ENCODE measurements around the gene MYO9B. TPM values are rescaled to one million over a fixed set of nuclear protein-coding genes. Genes with fewer than 3 reads are reported as not detected.

MYO9B gene
- total and polyA plus RNA-seq, 9 of the 15 experiments (the other 6 are each of a cell fraction or from before 2014, with no cell fraction given), result 2.4 to 77.6 (median 23.0) TPM

DNA sequence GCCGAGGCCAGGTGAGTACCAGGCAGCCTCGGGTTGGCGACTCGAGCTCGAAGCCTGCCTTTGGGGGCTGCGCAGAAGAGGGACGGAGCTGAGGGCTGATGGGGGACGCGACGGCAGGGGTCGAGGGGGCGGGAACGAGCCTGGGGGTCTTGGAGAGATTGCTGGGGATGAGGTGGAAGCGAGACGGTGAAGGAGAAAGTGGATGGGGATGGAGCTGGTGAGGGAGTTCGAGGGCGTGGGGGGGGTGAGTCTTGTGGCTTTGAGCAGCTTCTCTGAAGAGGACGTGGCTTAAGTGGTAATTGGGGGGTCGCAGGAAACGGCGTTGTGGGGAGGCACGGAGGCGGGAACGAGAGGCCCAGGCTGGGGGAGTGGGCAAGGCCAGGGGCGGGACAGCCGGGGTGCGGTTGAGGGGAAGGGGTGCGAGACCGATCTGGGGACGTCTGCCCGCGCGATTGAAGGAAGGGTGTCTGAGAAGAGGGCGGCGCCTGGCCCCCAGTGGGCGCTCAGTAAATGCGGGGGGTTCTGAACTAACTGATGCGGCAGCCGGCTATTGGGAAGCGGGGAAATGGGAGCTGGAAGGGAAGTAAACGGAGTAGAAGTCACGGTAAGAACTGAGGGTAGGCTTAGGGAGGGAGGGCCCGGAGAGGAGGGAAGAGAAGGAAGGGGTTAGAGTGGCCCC lies 426 bp downstream of the MYO9B start (continued):
- 0 out of 2 replicates have a peak, but pooled peaks have one; percentile 24 for TF ChIP-seq ZNF263 (CRISPR knock-in tag; IDR thresholded peaks at IDR 0.05; ENCODE audit: borderline replicate concordance)
- peak; percentile 26; the same call in 1 of the 2 replicates for TF ChIP-seq ELF4 (CRISPR knock-in tag; IDR thresholded peaks at IDR 0.05)
- TF ChIP-seq ZBTB26 (CRISPR knock-in tag; IDR thresholded peaks at IDR 0.05), result 0 out of 2 replicates have a peak, but pooled peaks have one; percentile 38
- no peak for TF ChIP-seq ZNF707 (CRISPR knock-in tag; conservative IDR thresholded peaks at IDR 0.05)
- TF ChIP-seq GABPA (tag; conservative IDR thresholded peaks at IDR 0.05; ENCODE audit: low read depth), result peak; percentile 39; the same call in 1 of the 2 replicates
- no peak for TF ChIP-seq GABPB1 (CRISPR knock-in tag; IDR thresholded peaks at IDR 0.05)
- no peak for TF ChIP-seq GABPB2 (CRISPR knock-in tag; conservative IDR thresholded peaks at IDR 0.05)
- peak; percentile 66; the same call in 1 of the 2 replicates for TF ChIP-seq PHF8 (IDR thresholded peaks at IDR 0.05; ENCODE audit: borderline replicate concordance, low read length)
- no peak for TF ChIP-seq THRAP3 (IDR thresholded peaks at IDR 0.05; ENCODE audit: borderline replicate concordance)
- TF ChIP-seq POLR3G (IDR thresholded peaks at IDR 0.05; ENCODE audit: extremely low read depth, insufficient read length, insufficient replicate concordance), result no peak
- TF ChIP-seq DNMT1 (IDR thresholded peaks at IDR 0.05), result no peak
- TF ChIP-seq, protein P1, sequence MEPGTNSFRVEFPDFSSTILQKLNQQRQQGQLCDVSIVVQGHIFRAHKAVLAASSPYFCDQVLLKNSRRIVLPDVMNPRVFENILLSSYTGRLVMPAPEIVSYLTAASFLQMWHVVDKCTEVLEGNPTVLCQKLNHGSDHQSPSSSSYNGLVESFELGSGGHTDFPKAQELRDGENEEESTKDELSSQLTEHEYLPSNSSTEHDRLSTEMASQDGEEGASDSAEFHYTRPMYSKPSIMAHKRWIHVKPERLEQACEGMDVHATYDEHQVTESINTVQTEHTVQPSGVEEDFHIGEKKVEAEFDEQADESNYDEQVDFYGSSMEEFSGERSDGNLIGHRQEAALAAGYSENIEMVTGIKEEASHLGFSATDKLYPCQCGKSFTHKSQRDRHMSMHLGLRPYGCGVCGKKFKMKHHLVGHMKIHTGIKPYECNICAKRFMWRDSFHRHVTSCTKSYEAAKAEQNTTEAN (CRISPR knock-in tag; IDR thresholded peaks at IDR 0.05), result 0 out of 2 replicates have a peak, but pooled peaks have one; percentile 60
- TF ChIP-seq ZBTB7A (IDR thresholded peaks at IDR 0.05; ENCODE audit: borderline replicate concordance, control insufficient read depth, low read depth, low read length), result peak; percentile 74; the same call in 1 of the 2 replicates
- no peak for TF ChIP-seq CXXC5 (CRISPR knock-in tag; IDR thresholded peaks at IDR 0.05)
- no peak for TF ChIP-seq SNIP1 (IDR thresholded peaks at IDR 0.05; ENCODE audit: low read depth)
- TF ChIP-seq LCOR (CRISPR knock-in tag; IDR thresholded peaks at IDR 0.05), result no peak
- TF ChIP-seq OTX1 (CRISPR knock-in tag; IDR thresholded peaks at IDR 0.05), result 0 out of 2 replicates have a peak, but pooled peaks have one; percentile 16
- no peak for TF ChIP-seq KAT7 (CRISPR knock-in tag; IDR thresholded peaks at IDR 0.05; ENCODE audit: borderline replicate concordance)
- no peak for TF ChIP-seq MYBL2 (IDR thresholded peaks at IDR 0.05; ENCODE audit: low read depth)
- TF ChIP-seq MYBL2 (CRISPR knock-in tag; IDR thresholded peaks at IDR 0.05; ENCODE audit: borderline replicate concordance), result no peak
- TF ChIP-seq TAF1 (IDR thresholded peaks at IDR 0.05; ENCODE audit: control insufficient read depth, extremely low read depth, insufficient read depth, low read length, severe bottlenecking), result no peak
- TF ChIP-seq HDAC1 (IDR thresholded peaks at IDR 0.05), result peak in 1 of 2 experiments; percentile 74; a peak in 2 of 4 replicates
- TF ChIP-seq PHTF2 (CRISPR knock-in tag; IDR thresholded peaks at IDR 0.05), result no peak
- TF ChIP-seq CREB3 (tag; conservative IDR thresholded peaks at IDR 0.05; ENCODE audit: low read depth), result no peak
- peak; percentile 41; the same call in 1 of the 2 replicates for TF ChIP-seq ETV5 (CRISPR knock-in tag; IDR thresholded peaks at IDR 0.05; ENCODE audit: low read depth)
